GM18520 (cell line): ENCODE results near the gene RABGGTB.
"Not testable (repeated sequence)": the region's sequence is repeated elsewhere in the genome, so short reads cannot be mapped to it uniquely, and the experiment has no call there.

Experiments used
- ATAC-seq: cut with Tn5 transposase; IDR thresholded peaks from one replicate; pipeline ENCODE4 v1.9.1; 2021; ENCODE audit not compliant: unreplicated experiment

The RABGGTB gene

DNA sequence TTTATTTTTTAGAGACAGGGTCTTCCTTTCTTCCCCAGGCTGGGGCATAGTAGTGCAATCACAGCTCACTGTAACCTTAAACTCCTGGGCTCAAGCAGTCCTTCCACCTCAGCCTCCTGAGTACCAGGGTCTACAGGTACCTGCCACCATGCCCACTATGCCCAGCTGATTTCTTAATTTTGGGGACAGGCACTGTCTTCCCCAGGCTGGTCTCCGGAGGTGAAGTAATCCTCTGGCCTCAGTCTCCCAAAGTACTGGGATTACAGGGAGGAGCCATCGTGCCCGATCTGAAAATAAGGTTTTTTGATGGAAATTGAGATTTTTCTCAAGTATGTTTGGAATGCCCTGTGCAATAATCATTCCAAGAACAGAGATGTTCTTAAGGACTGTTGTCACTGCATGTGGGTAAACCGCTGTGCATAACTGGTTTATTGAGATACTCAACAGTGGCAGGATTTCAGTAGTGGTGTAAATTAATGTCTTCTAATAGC is 9.7 kb downstream of the RABGGTB start:
- no peak for ATAC-seq

DNA sequence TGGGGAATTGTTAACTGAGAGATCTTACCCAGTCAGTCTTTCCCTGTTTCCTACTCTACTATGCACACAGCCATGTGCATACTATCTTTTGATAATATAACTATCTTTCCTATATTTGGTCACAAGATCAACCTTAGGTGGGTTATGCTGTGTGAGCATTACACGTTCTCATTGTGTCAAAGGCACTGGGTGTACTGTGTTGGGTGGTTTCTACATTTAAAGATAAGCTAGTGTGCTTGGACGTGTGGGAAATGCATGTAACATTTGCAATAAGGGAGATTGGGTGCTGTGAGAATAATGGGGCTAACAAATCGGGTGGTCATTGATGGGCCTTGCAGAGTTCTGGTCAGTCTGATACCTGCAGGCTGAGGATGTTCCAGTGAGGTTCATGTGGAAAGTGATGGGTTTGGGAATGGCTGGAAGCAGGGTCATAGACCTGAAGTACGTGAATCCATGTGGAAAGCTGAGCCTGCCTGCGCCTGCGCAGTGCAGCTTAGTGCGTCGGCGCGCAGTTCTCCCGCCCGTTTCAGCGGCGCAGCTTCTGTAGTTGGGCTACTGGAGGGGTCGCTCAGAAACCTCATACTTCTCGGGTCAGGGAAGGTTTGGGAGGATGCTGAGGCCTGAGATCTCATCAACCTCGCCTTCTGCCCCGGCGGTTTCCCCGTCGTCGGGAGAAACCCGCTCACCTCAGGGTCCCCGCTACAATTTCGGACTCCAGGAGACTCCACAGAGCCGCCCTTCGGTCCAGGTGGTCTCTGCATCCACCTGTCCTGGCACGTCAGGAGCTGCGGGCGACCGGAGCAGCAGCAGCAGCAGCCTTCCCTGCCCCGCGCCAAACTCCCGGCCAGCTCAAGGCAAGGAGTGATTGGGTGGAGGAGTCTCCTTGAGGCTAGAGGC is 10.6 kb downstream of the RABGGTB start, which contains the start of gene MSH4:
Gene MSH4, plus strand, starts transcription at position 507 of the 897 bp plus-strand sequence. Its CDS starts 104 bp downstream, at position 611.
- no peak for ATAC-seq

DNA sequence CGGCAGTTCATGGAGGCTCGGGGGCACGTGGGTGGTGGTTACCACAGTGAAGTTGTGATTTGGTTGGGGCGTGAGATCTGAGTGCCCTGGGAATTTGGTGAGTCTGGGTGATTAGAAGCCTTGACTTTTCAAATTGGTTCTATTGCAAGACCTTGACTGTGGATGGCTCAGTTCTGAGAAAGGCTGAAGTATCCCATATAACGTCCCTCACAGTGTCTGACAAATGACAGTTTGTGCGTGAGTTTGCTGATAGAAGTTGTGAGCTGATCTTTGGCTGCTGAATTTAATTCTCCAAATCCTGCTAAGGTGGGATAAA is 11.2 kb downstream of the RABGGTB start:
- no peak for ATAC-seq

DNA sequence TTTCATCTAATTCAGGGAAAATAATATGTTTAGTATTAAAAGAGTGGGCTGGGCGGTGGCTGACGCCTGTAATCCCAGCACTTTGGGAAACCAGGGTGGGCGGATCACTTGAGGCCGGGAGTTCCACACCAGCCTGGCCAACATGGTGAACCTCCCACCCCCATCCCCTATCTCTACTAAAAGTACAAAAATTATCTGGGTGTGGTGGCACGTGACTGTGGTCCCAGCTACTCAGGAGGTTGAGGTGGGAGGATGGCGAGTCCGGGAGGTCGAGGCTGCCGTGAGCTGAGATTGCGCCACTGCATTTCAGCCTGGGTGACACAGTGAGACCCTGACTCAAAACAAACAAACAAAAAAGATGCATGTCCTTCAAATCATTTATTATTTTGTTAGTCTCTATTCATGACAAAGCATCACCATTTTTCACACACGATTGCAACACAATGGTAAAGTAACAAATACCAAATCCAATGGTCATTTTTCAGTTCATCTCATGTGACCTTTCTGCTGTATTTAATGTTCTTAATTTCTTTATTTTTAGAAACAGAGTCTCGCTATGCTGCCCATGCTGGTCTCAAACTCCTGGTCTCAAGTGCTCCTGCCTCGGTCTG is 11.7 kb downstream of the RABGGTB start:
- ATAC-seq, result no peak

DNA sequence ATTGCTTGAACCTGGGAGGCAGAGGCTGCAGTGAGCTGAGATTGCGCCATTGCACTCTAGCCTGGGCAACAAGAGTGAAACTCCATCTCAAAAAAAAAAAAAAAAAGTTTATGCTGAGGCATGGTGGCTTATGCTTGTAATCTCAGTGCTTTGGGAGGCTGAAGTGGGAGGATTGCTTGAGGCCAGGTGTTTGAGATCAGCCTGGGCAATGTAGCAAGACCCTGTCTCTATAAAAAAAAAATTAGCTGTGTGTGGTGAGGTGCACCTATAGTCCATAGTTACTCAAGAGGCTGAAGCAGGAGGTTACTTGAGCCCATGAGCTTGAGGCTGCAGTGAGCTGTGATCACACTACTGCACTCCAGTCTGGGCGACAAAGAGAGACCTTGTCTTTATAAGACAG is 15.4 kb downstream of the RABGGTB start:
- ATAC-seq, result not testable (repeated sequence)

DNA sequence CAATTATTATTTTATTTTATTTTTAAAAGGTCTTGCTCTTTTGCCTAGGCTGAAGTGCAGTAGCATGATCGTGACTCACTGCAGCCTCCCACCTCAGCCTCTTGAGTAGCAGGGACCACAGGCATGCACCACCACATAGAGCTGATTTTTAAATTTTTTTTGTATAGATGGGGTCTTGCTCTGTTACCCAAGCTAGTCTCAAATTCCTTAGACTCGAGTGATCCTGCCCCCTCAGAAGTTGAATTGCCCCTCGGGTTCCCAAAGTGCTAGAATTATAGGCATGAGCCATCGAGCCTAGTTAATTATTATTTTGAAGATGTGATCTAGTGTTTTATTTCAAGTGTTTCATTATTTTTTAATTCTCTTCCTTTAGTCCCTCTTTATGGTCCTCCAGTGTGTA is 22.9 kb downstream of the RABGGTB start:
- no peak for ATAC-seq

DNA sequence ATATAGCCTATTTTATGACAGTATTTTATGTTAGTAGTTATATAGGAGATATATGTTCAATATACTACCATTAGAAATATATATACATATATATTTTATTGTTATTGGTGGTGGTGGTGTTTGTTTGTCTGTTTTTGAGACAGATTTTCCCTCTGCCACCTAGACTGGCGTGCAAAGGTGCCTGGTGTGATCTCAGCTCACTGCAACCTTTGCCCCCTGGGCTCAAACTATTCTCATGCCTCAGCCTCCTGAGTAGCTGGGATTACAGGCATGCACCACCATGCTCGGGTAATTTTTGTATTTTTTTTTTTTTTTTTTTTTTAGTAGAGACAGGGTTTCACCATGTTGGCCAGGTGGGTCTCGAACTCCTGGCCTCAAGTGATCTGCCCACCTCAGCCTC is 24.1 kb downstream of the RABGGTB start:
- not testable (repeated sequence) for ATAC-seq

DNA sequence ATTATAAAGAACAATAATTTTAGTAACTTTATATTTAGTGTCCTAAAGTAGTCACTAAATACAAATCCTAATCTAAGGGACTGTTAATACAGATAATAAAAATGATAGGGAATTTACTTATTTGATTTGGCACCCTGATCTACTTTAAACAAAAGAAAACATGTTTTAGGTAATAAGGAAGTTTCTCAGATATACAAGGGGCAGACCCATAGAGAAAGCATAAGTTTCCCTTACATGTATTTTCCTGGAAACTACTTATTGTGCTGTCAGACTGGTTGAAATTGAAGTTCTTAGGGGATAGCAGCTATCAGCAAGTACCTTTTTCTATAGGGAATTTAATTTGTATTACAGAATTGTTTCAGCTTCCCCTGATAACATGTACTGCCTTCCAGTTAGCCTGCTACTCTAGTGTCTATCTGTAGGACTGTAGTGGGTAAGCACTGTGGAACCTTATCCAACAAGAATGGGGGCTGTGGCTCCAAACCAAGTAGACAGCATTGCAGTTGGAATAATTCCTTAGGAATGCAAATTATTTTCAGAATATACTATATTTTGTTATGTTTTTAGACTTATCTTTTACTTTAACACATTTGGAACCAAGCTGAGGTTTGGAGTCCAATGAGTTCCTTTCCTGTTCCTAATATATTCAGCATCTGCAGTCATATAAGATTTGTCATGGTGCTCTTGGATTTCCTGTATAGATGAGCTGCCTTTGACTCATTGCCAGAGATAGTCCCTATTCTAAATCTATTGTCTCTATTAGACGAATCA is 25.3 kb downstream of the RABGGTB start:
- no peak for ATAC-seq

DNA sequence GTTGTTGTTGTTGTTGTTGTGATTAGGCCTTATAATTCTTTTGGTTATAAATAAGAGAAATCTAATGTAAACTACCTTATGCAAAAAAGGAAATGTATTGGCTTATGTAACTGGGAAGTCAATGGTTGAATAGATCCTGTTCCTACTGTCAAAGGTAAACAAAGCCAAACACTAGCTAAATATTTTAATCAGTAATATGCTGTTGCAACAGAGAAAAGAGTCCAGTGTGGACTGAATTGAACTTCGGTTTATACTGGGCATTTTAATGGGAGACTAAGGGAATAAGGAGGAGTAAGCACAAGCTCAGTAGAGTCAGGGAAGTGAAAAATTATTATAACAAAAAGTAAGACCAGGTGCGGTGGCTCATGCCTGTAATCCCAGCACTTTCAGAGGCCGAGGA is 26.0 kb downstream of the RABGGTB start:
- no peak for ATAC-seq

DNA sequence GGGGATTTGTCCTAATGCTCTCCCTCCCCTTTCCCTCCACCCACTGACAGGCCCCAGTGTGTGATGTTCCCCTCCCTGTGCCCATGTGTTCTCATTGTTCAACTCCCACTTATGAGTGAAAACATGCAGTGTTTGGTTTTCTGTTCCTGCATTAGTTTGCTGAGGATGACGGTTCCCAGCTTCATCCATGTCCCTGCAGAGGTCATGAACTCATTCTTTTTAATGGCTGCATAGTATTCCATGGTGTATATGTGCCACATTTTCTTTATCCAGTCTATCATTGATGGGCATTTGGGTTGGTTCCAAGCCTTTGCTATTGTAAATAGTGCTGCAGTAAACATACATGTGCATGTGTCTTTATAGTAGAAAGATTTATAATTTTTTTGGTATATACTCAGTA is 37.5 kb downstream of the RABGGTB start:
- ATAC-seq, result not testable (repeated sequence)

DNA sequence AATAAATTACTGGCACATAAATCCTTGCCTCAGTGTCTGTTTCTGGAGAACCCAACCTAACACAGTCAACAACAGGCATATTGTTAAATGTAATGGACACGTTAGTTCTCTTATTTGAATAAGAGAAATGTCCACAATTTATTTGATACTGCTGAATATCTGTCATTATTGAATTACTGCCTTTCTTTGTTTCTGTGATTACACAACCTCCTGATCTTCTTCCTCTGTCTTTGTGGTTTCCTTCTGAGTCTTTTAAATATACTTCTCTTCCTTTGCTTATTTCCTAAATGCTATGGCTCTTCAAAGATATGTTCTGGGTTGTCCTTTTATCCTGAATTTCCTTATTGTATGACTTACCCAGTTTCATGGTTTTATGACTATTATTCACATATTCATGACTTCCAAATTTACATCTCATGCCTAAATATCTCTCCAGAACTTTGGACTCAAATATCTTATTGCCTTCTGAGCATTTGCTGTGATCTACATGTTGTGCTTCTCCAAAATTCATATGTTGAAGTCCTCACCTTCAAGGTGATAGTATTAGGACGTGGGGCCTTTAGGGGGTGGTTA is 50.6 kb downstream of the RABGGTB start:
- ATAC-seq, result no peak

DNA sequence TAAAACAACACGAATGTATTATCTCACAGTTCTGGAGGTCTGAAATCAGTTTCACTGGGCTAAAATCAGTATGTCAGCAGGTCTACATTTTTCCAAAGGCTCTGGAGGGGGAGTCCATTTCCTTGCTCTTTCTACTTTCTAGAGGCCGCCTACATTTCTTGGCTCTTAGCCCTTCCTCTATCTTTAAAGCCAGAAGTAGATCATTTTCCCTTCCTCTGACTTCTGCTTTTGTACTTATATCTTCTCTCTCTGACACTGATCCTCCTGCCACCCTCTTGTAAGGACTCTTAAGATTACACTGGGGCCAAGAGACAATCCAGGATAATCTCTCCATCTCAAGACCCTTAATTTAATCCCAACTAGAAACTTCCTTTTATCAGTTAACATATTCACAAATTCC is 52.0 kb downstream of the RABGGTB start:
- no peak for ATAC-seq

DNA sequence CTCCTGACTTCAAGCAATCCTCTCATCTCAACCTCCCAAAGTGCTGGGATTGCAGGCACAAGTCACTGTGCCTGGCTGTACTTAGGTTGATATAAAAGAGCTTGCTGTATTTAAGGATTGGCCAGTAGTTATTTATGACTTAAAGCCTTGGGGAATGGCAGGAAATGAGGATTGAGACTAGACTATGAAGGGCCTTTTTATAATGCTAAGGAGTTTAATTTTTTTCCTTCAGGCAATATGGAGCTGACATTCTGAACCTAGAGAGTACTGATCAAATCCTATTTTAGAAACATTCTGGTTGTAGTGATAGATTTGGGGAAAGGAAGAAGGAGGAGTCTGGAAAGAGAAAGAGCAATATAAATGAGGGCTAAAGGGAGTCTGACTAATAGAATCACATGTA is 55.4 kb downstream of the RABGGTB start:
- no peak for ATAC-seq
